ENCODE results near the gene SAXO1.

The SAXO1 gene

GRCh38 chr9:18910916-18911315, 122.1 kb downstream of the SAXO1 start:
- no peak overlapping the region for H3K4me3 ChIP-seq (ENCODE audit: severe bottlenecking)
- DNase-seq (ENCODE audit: low spot score) (no peak), ATAC-seq (ENCODE audit: low read depth) (no peak)
- no peak overlapping the region for H3K27ac ChIP-seq (ENCODE audit: poor library complexity, severe bottlenecking)
- no peaks in the 10 kb centered on the region for H3K9me3 ChIP-seq (ENCODE audit: severe bottlenecking)
- no peaks in the 10 kb centered on the region for H3K4me1 ChIP-seq (ENCODE audit: insufficient read depth, poor library complexity, severe bottlenecking)
- no peaks in the 10 kb centered on the region for H3K36me3 ChIP-seq (ENCODE audit: low read depth)
- TF ChIP-seq CTCF (IDR thresholded peaks at IDR 0.05; ENCODE audit: poor library complexity, severe bottlenecking): no peak
- H3K27me3 ChIP-seq (ENCODE audit: insufficient read depth, poor library complexity, severe bottlenecking): no peaks in the 10 kb centered on the region

GRCh38 chr9:18910435-18910834, 122.6 kb downstream of the SAXO1 start:
- ATAC-seq (ENCODE audit: low read depth) (no peak), DNase-seq (ENCODE audit: low spot score) (no peak)
- no peaks in the 10 kb centered on the region for H3K9me3 ChIP-seq (ENCODE audit: severe bottlenecking)
- H3K4me3 ChIP-seq (ENCODE audit: severe bottlenecking): no peak overlapping the region
- no peak overlapping the region for H3K27ac ChIP-seq (ENCODE audit: poor library complexity, severe bottlenecking)
- no peaks in the 10 kb centered on the region for H3K4me1 ChIP-seq (ENCODE audit: insufficient read depth, poor library complexity, severe bottlenecking)
- no peaks in the 10 kb centered on the region for H3K27me3 ChIP-seq (ENCODE audit: insufficient read depth, poor library complexity, severe bottlenecking)
- TF ChIP-seq CTCF (IDR thresholded peaks at IDR 0.05; ENCODE audit: poor library complexity, severe bottlenecking): no peak
- H3K36me3 ChIP-seq (ENCODE audit: low read depth): no peaks in the 10 kb centered on the region

- H3K36me3 ChIP-seq (ENCODE audit: low read depth): no peaks in the 10 kb centered on the region
- no peak overlapping the region for H3K4me3 ChIP-seq (ENCODE audit: severe bottlenecking)
- no peak for ATAC-seq (ENCODE audit: low read depth)
- DNase-seq (ENCODE audit: low spot score): no peak
- no peaks in the 10 kb centered on the region for H3K9me3 ChIP-seq (ENCODE audit: severe bottlenecking)
- H3K4me1 ChIP-seq (ENCODE audit: insufficient read depth, poor library complexity, severe bottlenecking): no peaks in the 10 kb centered on the region
- TF ChIP-seq CTCF (IDR thresholded peaks at IDR 0.05; ENCODE audit: poor library complexity, severe bottlenecking): no peak
- no peak overlapping the region for H3K27ac ChIP-seq (ENCODE audit: poor library complexity, severe bottlenecking)
- H3K27me3 ChIP-seq (ENCODE audit: insufficient read depth, poor library complexity, severe bottlenecking): no peaks in the 10 kb centered on the region
Measured at GRCh38 chr9:18909140-18910018, 123.6 kb downstream of the SAXO1 start.

GRCh38 chr9:18907927-18908625, 124.9 kb downstream of the SAXO1 start:
- Histone ChIP-seq H3K9me3 (ENCODE audit: severe bottlenecking) (no peaks in the 10 kb centered on the region), H3K4me3 (ENCODE audit: severe bottlenecking) (no peak overlapping the region), H3K4me1 (ENCODE audit: insufficient read depth, poor library complexity, severe bottlenecking) (no peaks in the 10 kb centered on the region), H3K36me3 (ENCODE audit: low read depth) (no peaks in the 10 kb centered on the region), H3K27me3 (ENCODE audit: insufficient read depth, poor library complexity, severe bottlenecking) (no peaks in the 10 kb centered on the region), H3K27ac (ENCODE audit: poor library complexity, severe bottlenecking) (no peak overlapping the region)
- DNase-seq (ENCODE audit: low spot score): no peak
- no peak for TF ChIP-seq CTCF (IDR thresholded peaks at IDR 0.05; ENCODE audit: poor library complexity, severe bottlenecking)
- ATAC-seq (ENCODE audit: low read depth): no peak

All from RWPE2 (cell line).